ENCODE data around the gene EXO5. TPM values are rescaled to one million over a fixed set of nuclear protein-coding genes. Genes with fewer than 3 reads are reported as not detected.
A peak's percentile ranks its signal among the peaks of the same experiment; 100 is the strongest.

The EXO5 gene
- total RNA-seq, 2 experiments from 2014 or later, result 21.0 to 24.2 TPM

- ATAC-seq (no peak), DNase-seq (no peak)
- POLR2A ChIA-PET, result interaction anchor here (0.6 to 1.8 kb wide), 7 partner anchors 9 to 110 kb away, joined by 3 to 15 read pairs (median 3); partner anchors contain the start of genes ZFP69 and ZNF684
- peak overlapping the region; percentile 82 for H3K4me3 Mint-ChIP-seq
- CTCF ChIA-PET, result interaction anchor here (1.0 to 1.4 kb wide), 5 partner anchors 18 to 193 kb away, joined by 3 to 4 read pairs (median 3); no protein-coding TSS in a partner anchor
- H3K9me3 Mint-ChIP-seq (ENCODE audit: insufficient read depth), result peaks cover 39% of the 10 kb centered on the region
- peaks cover 56% of the 10 kb centered on the region for H3K36me3 Mint-ChIP-seq (ENCODE audit: low read depth)
- H3K4me1 Mint-ChIP-seq (ENCODE audit: low read depth), result peaks cover 15% of the 10 kb centered on the region
- H3K27me3 Mint-ChIP-seq (ENCODE audit: low read depth), result no peaks in the 10 kb centered on the region
- peak overlapping the region; percentile 90 for H3K27ac Mint-ChIP-seq
Measured at GRCh38 chr1:40507973-40508372, 594 bp upstream of the EXO5 start.

DNA sequence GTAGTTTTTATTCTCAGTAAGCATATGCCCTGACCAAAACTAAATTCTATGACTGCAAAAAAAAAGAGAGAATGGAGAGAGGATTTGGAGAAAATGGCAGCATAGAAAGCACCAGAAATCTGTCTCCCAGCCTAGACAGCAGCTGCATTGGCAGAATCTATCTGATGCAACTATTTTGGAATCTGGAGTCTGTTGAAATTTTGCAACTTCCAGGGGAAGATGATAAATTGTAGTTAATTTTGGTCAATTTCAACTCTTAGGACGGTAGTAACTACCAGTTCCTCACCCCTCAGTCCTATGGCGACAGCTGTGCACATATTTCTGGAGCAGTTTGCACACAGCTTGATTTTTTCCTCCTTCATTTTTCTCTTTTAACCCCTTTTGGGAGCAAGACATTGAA is 10.9 kb downstream of the EXO5 start:
- Mint-ChIP-seq H3K9me3 (ENCODE audit: insufficient read depth) (peaks cover 49% of the 10 kb centered on the region), H3K27ac (no peak overlapping the region), H3K4me3 (no peak overlapping the region), H3K4me1 (ENCODE audit: low read depth) (no peaks in the 10 kb centered on the region), H3K27me3 (ENCODE audit: low read depth) (no peaks in the 10 kb centered on the region), H3K36me3 (ENCODE audit: low read depth) (peaks cover 35% of the 10 kb centered on the region)
- POLR2A ChIA-PET, result interaction anchor here (0.6 to 1.3 kb wide), 2 partner anchors 12 to 732 kb away, joined by 4 to 6 read pairs; partner anchors contain the start of gene ZNF684
- ATAC-seq (no peak), DNase-seq (no peak)
- CTCF ChIA-PET, result interaction anchor here (1.3 kb wide), 1 partner anchor 13 kb away, joined by 4 read pairs; no protein-coding TSS in a partner anchor

- DNase-seq (no peak), ATAC-seq (no peak)
- H3K4me3 Mint-ChIP-seq, result peak overlapping the region; percentile 97
- peaks cover 23% of the 10 kb centered on the region for H3K9me3 Mint-ChIP-seq (ENCODE audit: insufficient read depth)
- POLR2A ChIA-PET, result interaction anchor here (1.4 to 2.0 kb wide), 3 partner anchors 12 to 161 kb away, joined by 4 to 7 read pairs (median 5); partner anchors contain the start of genes NFYC and ZFP69B
- peaks cover 26% of the 10 kb centered on the region for H3K36me3 Mint-ChIP-seq (ENCODE audit: low read depth)
- H3K27ac Mint-ChIP-seq, result peak overlapping the region; percentile 95
- CTCF ChIA-PET, result interaction anchor here (1.2 to 2.6 kb wide), 7 partner anchors 15 to 422 kb away, joined by 3 to 18 read pairs (median 7); partner anchors contain the start of gene NFYC
- peaks cover 17% of the 10 kb centered on the region for H3K27me3 Mint-ChIP-seq (ENCODE audit: low read depth)
- peaks cover 20% of the 10 kb centered on the region for H3K4me1 Mint-ChIP-seq (ENCODE audit: low read depth)
Measured at GRCh38 chr1:40530735-40531380, 22.3 kb downstream of the EXO5 start.

DNA sequence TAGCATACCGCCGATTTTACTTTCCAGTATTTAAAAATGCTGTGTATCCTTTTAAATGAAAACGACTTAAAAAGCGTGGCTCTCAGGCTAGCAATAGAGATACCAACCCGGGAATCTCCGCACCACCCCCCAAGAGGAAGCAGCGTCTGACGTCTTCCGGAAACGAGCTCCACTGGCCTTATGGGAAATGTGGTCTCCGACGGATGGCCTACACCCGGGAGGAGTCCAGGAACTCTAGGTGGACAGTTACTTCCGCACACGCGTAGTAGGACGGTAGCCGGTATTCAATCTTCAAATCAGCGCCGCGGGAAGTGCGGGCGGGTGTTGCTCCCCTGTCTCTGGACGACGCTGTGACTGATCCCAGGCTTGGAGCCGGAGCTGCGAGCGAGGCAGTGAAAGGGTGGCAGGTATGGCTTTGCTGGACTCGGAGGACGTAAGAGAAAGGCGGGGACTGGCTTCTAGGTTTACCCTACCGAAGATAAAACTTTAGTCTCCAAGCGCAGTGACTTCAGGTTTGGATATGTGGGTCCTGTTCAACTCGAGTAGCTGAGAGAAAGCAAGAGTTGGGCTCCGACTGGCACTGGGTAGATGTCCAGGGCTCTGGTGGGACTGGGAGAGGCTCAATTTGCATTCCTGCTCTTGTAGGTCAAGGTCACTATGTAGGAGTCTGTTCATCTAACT is 23.0 kb downstream of the EXO5 start, which contains the start of gene ZNF684:
Gene ZNF684, plus strand, starts transcription at position 257 of the 681 bp plus-strand sequence. CDS start 1,530 bp downstream, outside the sequence.
- peak; percentile 97 for ATAC-seq
- H3K4me3 Mint-ChIP-seq, result peak within 1 kb of the TSS; percentile 97
- ChIA-PET CTCF (interaction anchor here (0.6 to 2.6 kb wide), 24 partner anchors 9 to 434 kb away, joined by 3 to 18 read pairs (median 5); partner anchors contain the start of genes CITED4 and NFYC), POLR2A (interaction anchor here (0.8 to 2.0 kb wide), 8 partner anchors 13 to 267 kb away, joined by 3 to 11 read pairs (median 4); partner anchors contain the start of genes EXO5, NFYC, SMAP2 and ZFP69B)
- H3K9me3 Mint-ChIP-seq (ENCODE audit: insufficient read depth), result peaks cover 18% of the 10 kb centered on the region
- peaks cover 13% of the 10 kb centered on the region for H3K27me3 Mint-ChIP-seq (ENCODE audit: low read depth)
- H3K4me1 Mint-ChIP-seq (ENCODE audit: low read depth), result peaks cover 20% of the 10 kb centered on the region
- peaks cover 27% of the 10 kb centered on the region for H3K36me3 Mint-ChIP-seq (ENCODE audit: low read depth)
- peak; percentile 91 for DNase-seq
- H3K27ac Mint-ChIP-seq, result peak within 1 kb of the TSS; percentile 95

GRCh38 chr1:40532062-40532389 is 23.5 kb downstream of the EXO5 start:
- peak overlapping the region; percentile 97 for H3K4me3 Mint-ChIP-seq
- no peak for ATAC-seq
- ChIA-PET POLR2A (interaction anchor here (0.8 to 2.0 kb wide), 8 partner anchors 13 to 266 kb away, joined by 3 to 11 read pairs (median 4); partner anchors contain the start of genes EXO5, NFYC, SMAP2 and ZFP69B), CTCF (interaction anchor here (0.7 to 2.6 kb wide), 34 partner anchors 10 to 434 kb away, joined by 3 to 18 read pairs (median 5); partner anchors contain the start of genes CITED4, EXO5 and NFYC)
- H3K27me3 Mint-ChIP-seq (ENCODE audit: low read depth), result peaks cover 10% of the 10 kb centered on the region
- H3K27ac Mint-ChIP-seq, result peak overlapping the region; percentile 95
- H3K9me3 Mint-ChIP-seq (ENCODE audit: insufficient read depth), result peaks cover 18% of the 10 kb centered on the region
- DNase-seq, result no peak
- H3K4me1 Mint-ChIP-seq (ENCODE audit: low read depth), result peaks cover 20% of the 10 kb centered on the region
- peaks cover 28% of the 10 kb centered on the region for H3K36me3 Mint-ChIP-seq (ENCODE audit: low read depth)

GRCh38 chr1:40532844-40533424 is 24.4 kb downstream of the EXO5 start:
- H3K4me1 Mint-ChIP-seq (ENCODE audit: low read depth), result peaks cover 20% of the 10 kb centered on the region
- H3K27ac Mint-ChIP-seq, result no peak overlapping the region
- H3K36me3 Mint-ChIP-seq (ENCODE audit: low read depth), result peaks cover 33% of the 10 kb centered on the region
- peak overlapping the region; percentile 97 for H3K4me3 Mint-ChIP-seq
- peaks cover 13% of the 10 kb centered on the region for H3K9me3 Mint-ChIP-seq (ENCODE audit: insufficient read depth)
- peaks cover 10% of the 10 kb centered on the region for H3K27me3 Mint-ChIP-seq (ENCODE audit: low read depth)
- ChIA-PET POLR2A (interaction anchor here (0.7 to 2.0 kb wide), 3 partner anchors 24 to 213 kb away, joined by 4 to 11 read pairs (median 7); partner anchors contain the start of genes EXO5 and NFYC), CTCF (interaction anchor here (0.6 to 2.6 kb wide), 44 partner anchors 9 to 630 kb away, joined by 3 to 18 read pairs (median 4); partner anchors contain the start of genes CITED4, EXO5 and NFYC)
- ATAC-seq (no peak), DNase-seq (peak; percentile 56)

GRCh38 chr1:40534589-40534988 is 26.0 kb downstream of the EXO5 start:
- no peak for ATAC-seq
- H3K4me1 Mint-ChIP-seq (ENCODE audit: low read depth), result peaks cover 20% of the 10 kb centered on the region
- peaks cover 3% of the 10 kb centered on the region for H3K27me3 Mint-ChIP-seq (ENCODE audit: low read depth)
- H3K9me3 Mint-ChIP-seq (ENCODE audit: insufficient read depth), result peaks cover 10% of the 10 kb centered on the region
- DNase-seq, result no peak
- H3K36me3 Mint-ChIP-seq (ENCODE audit: low read depth), result peaks cover 39% of the 10 kb centered on the region
- CTCF ChIA-PET, result no interaction called here
- POLR2A ChIA-PET, result no interaction called here
- H3K4me3 Mint-ChIP-seq, result no peak overlapping the region
- no peak overlapping the region for H3K27ac Mint-ChIP-seq

- Mint-ChIP-seq H3K36me3 (ENCODE audit: low read depth) (peaks cover 48% of the 10 kb centered on the region), H3K4me3 (no peak overlapping the region), H3K9me3 (ENCODE audit: insufficient read depth) (peaks cover 6% of the 10 kb centered on the region)
Measured at GRCh38 chr1:40535732-40536131, 27.2 kb downstream of the EXO5 start.

DNA sequence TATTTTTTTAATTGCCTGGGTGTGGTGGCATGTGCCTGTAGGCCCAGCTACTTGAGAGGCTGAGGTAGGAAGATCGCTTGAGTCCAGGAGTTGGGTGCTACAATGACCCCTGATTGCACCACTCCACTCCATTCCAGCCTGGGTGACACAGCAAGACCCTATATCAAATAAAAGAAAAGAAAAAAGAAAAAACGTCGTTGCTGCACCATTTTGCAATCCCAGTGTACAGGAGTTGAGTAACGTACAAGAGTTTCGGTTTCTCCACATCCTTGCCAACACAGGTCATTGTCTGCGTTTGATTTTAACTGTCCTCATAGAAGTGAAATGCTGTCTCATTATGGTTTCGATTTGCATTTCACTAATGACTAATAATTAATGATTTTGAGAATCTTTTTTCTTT is 30.8 kb downstream of the EXO5 start:
- H3K27me3 Mint-ChIP-seq (ENCODE audit: low read depth), result no peaks in the 10 kb centered on the region
- ATAC-seq (no peak), DNase-seq (no peak)
- H3K9me3 Mint-ChIP-seq (ENCODE audit: insufficient read depth), result no peaks in the 10 kb centered on the region
- peaks cover 56% of the 10 kb centered on the region for H3K36me3 Mint-ChIP-seq (ENCODE audit: low read depth)
- no peaks in the 10 kb centered on the region for H3K4me1 Mint-ChIP-seq (ENCODE audit: low read depth)
- ChIA-PET POLR2A (no interaction called here), CTCF (no interaction called here)
- no peak overlapping the region for H3K4me3 Mint-ChIP-seq
- H3K27ac Mint-ChIP-seq, result no peak overlapping the region

More at GRCh38 chr1:40535732-40536131, 27.2 kb downstream of the EXO5 start:
- CTCF ChIA-PET, result no interaction called here
- POLR2A ChIA-PET, result no interaction called here
- H3K27ac Mint-ChIP-seq, result no peak overlapping the region
- no peak for DNase-seq
- peaks cover 20% of the 10 kb centered on the region for H3K4me1 Mint-ChIP-seq (ENCODE audit: low read depth)
- no peak for ATAC-seq
- no peaks in the 10 kb centered on the region for H3K27me3 Mint-ChIP-seq (ENCODE audit: low read depth)

DNA sequence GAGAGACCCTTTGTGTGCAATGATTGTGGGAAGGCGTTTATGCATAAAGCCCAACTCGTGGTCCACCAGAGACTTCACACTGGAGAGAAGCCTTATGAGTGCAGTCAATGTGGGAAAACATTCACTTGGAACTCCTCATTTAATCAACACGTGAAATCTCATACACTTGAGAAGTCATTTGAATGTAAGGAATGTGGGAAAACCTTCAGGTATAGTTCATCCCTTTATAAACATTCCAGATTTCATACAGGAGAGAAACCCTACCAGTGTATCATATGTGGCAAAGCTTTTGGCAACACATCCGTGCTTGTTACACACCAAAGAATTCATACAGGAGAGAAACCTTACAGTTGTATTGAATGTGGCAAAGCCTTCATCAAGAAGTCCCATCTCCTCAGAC is 38.4 kb downstream of the EXO5 start:
- Mint-ChIP-seq H3K4me3 (no peak overlapping the region), H3K9me3 (ENCODE audit: insufficient read depth) (peaks cover 24% of the 10 kb centered on the region), H3K27ac (no peak overlapping the region), H3K4me1 (ENCODE audit: low read depth) (no peaks in the 10 kb centered on the region), H3K36me3 (ENCODE audit: low read depth) (peaks cover 49% of the 10 kb centered on the region), H3K27me3 (ENCODE audit: low read depth) (no peaks in the 10 kb centered on the region)
- POLR2A ChIA-PET, result no interaction called here
- no peak for ATAC-seq
- CTCF ChIA-PET, result interaction anchor here (3.0 kb wide), 1 partner anchor 15 kb away, joined by 15 read pairs; the partner anchor contains the start of gene ZNF684
- DNase-seq, result no peak

GRCh38 chr1:40553017-40553416 is 44.5 kb downstream of the EXO5 start:
- ChIA-PET CTCF (no interaction called here), POLR2A (no interaction called here)
- no peak overlapping the region for H3K4me3 Mint-ChIP-seq
- H3K27ac Mint-ChIP-seq, result no peak overlapping the region
- H3K9me3 Mint-ChIP-seq (ENCODE audit: insufficient read depth), result peaks cover 6% of the 10 kb centered on the region
- H3K27me3 Mint-ChIP-seq (ENCODE audit: low read depth), result no peaks in the 10 kb centered on the region
- H3K4me1 Mint-ChIP-seq (ENCODE audit: low read depth), result no peaks in the 10 kb centered on the region
- ATAC-seq (no peak), DNase-seq (no peak)
- peaks cover 5% of the 10 kb centered on the region for H3K36me3 Mint-ChIP-seq (ENCODE audit: low read depth)

All from activated CD8-positive, alpha-beta T cell treated with anti-CD3 and anti-CD28 coated beads, Interleukin-2, amount 10 ng/mL, durations not matched to agents 7 days and 5 days (primary cell).